ENCODE results near the gene NOTO. TPM values are rescaled to one million over a fixed set of nuclear protein-coding genes. Genes with fewer than 3 reads are reported as not detected.

NOTO gene
- total RNA-seq, 6 donors from 2014 or later = 0.09 to 0.15 (median 0.10) TPM; not detected in 3

- H3K4me1 ChIP-seq = peaks cover 32 to 53% (median 45%) of the 10 kb centered on the region in 4 donors
- ATAC-seq (ENCODE audit: low FRiP score in 2 of 2) = no peak
- WGBS, 2 donors = 66% methylated on average over 11 of the region's 11 CpGs
Observed at GRCh38 chr2:73235315-73236028, 33.1 kb downstream of the NOTO start.

GRCh38 chr2:73237168-73237567 lies 34.8 kb downstream of the NOTO start:
- Histone ChIP-seq H3K9me3 (no peaks in the 10 kb centered on the region), H3K4me1 (peaks cover 32 to 53% (median 44%) of the 10 kb centered on the region in 4 donors), H3K27me3 (no peaks in the 10 kb centered on the region), H3K27ac (no peak overlapping the region), H3K4me3 (no peak overlapping the region), H3K36me3 (peaks cover 0 to 39% (median 17%) of the 10 kb centered on the region in 4 donors)
- TF ChIP-seq POLR2A (IDR thresholded peaks at IDR 0.05) (no peak), POLR2AphosphoS5 (IDR thresholded peaks at IDR 0.05) (no peak), EP300 (IDR thresholded peaks at IDR 0.05) (no peak), CTCF (IDR thresholded peaks at IDR 0.05) (no peak)
- no peak for ATAC-seq (ENCODE audit: low FRiP score in 2 of 2)
- no peak for DNase-seq
- WGBS, 2 donors = 32 to 48% methylated on average over 1 of the region's 1 CpG

More at GRCh38 chr2:73235315-73236028, 33.1 kb downstream of the NOTO start:
- Histone ChIP-seq H3K36me3 (peaks cover 0 to 22% (median 9%) of the 10 kb centered on the region in 4 donors), H3K9me3 (no peaks in the 10 kb centered on the region), H3K4me3 (peak overlapping the region; percentile 93 to 95 (median 95)), H3K27ac (peak overlapping the region in 2 of 4 donors; percentile 84 to 96), H3K27me3 (no peaks in the 10 kb centered on the region)
- no peak for DNase-seq
- TF ChIP-seq CTCF (IDR thresholded peaks at IDR 0.05) (no peak), POLR2AphosphoS5 (IDR thresholded peaks at IDR 0.05) (no peak), EP300 (IDR thresholded peaks at IDR 0.05) (no peak), POLR2A (IDR thresholded peaks at IDR 0.05) (no peak)

GRCh38 chr2:73238149-73238548 lies 35.8 kb downstream of the NOTO start:
- DNase-seq (no peak), ATAC-seq (ENCODE audit: low FRiP score in 2 of 2) (no peak)
- no peaks in the 10 kb centered on the region for H3K9me3 ChIP-seq
- H3K27ac ChIP-seq = no peak overlapping the region
- H3K36me3 ChIP-seq = peaks cover 0 to 49% (median 23%) of the 10 kb centered on the region in 4 donors
- H3K27me3 ChIP-seq = no peaks in the 10 kb centered on the region
- no peak for TF ChIP-seq CTCF (IDR thresholded peaks at IDR 0.05)
- peaks cover 30 to 46% (median 39%) of the 10 kb centered on the region in 4 donors for H3K4me1 ChIP-seq
- H3K4me3 ChIP-seq = no peak overlapping the region
- WGBS, 2 donors = 76 to 80% methylated on average over 3 of the region's 3 CpGs

- no peaks in the 10 kb centered on the region for H3K9me3 ChIP-seq
- H3K4me3 ChIP-seq = no peak overlapping the region
- ATAC-seq (ENCODE audit: low FRiP score in 2 of 2) = no peak
- H3K4me1 ChIP-seq = peaks cover 30 to 50% (median 41%) of the 10 kb centered on the region in 4 donors
- H3K27ac ChIP-seq = no peak overlapping the region
- H3K27me3 ChIP-seq = no peaks in the 10 kb centered on the region
- WGBS, 2 donors = 64 to 87% methylated on average over 1 of the region's 1 CpG
- no peak for DNase-seq
- TF ChIP-seq POLR2AphosphoS5 (IDR thresholded peaks at IDR 0.05) (no peak), EP300 (IDR thresholded peaks at IDR 0.05) (no peak), CTCF (IDR thresholded peaks at IDR 0.05) (no peak), POLR2A (IDR thresholded peaks at IDR 0.05) (no peak)
- peaks cover 0 to 57% (median 25%) of the 10 kb centered on the region in 4 donors for H3K36me3 ChIP-seq
Observed at GRCh38 chr2:73238976-73239375, 36.6 kb downstream of the NOTO start.

GRCh38 chr2:73239776-73240175 lies 37.4 kb downstream of the NOTO start:
- peaks cover 35 to 49% (median 44%) of the 10 kb centered on the region in 4 donors for H3K4me1 ChIP-seq
- no peak overlapping the region for H3K4me3 ChIP-seq
- ATAC-seq (ENCODE audit: low FRiP score in 2 of 2) (no peak), DNase-seq (no peak)
- 35 to 59% methylated on average over 3 of the region's 3 CpGs for WGBS, 2 donors
- TF ChIP-seq POLR2A (IDR thresholded peaks at IDR 0.05) = no peak
- TF ChIP-seq EP300 (IDR thresholded peaks at IDR 0.05) = no peak
- TF ChIP-seq POLR2AphosphoS5 (IDR thresholded peaks at IDR 0.05) = no peak
- no peak for TF ChIP-seq CTCF (IDR thresholded peaks at IDR 0.05)
- no peaks in the 10 kb centered on the region for H3K9me3 ChIP-seq
- H3K36me3 ChIP-seq = peaks cover 4 to 65% (median 33%) of the 10 kb centered on the region in 4 donors
- no peaks in the 10 kb centered on the region for H3K27me3 ChIP-seq
- no peak overlapping the region for H3K27ac ChIP-seq

Measured in upper lobe of left lung (tissue), 6 donors.